GM18517 (cell line): Measurements from ENCODE around the gene SPTBN1.
"Not testable (repeated sequence)": the region's sequence is repeated elsewhere in the genome, so short reads cannot be mapped to it uniquely, and the experiment has no call there.

Experiments used
- ATAC-seq: cut with Tn5 transposase; IDR thresholded peaks from one replicate; pipeline ENCODE4 v1.9.1; 2021; ENCODE audit warnings: mild to moderate bottlenecking, moderate library complexity; ENCODE audit not compliant: unreplicated experiment

SPTBN1 gene

DNA sequence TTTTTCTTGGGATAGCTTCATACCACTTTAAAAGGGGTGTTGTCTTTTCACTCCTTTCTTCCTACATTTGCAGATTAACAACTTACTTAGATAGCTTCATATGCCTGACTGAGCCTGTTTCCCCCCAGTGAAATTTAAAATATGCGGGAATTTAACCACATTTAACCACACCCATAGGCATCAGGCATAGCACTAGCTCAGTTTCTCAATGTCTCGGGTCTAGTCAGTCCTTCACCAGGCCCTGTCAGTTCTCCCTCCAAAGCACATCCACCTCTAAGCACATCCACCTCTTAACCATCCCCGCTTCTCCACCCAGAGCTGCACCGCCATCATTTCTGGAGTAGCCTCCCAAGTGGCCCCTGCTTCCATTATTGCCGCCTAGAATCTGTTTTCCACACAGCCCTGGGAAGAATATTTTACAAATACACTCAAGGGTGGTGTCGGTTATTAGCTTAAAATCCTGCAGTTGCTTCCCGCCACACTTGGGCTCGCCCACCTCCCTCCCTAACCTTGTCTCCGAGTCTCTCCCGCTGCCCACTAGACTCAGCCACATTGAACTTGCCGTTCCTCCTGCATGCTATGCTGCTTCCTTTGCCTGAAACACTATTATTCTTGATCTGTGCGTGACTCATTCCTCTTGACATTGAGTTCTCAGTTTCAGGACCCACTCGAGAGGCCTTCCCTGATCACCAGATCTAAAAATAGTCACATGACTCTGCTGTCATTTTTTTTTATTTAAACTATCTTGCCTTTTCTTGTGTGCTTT lies 68.3 kb downstream of the SPTBN1 start:
- peak; percentile 54 for ATAC-seq

DNA sequence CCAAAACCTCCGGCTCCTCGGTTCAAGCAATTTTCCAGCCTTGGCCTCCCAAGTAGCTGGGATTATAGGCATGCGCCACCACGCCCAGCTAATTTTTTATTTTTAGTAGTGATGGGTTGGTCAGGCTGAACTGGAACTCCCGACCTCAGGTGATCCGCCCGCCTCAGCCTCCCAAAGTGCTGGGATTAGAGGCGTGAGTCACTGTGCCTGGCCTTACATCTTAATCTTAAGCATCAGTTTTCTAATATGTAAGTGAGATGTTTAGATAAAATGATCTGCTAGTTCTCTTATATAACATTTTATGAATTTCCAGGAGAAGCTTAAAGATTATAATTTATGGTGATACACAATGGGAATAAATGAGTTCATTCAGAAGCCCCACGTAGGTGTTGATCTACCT lies 69.2 kb downstream of the SPTBN1 start:
- no peak for ATAC-seq

DNA sequence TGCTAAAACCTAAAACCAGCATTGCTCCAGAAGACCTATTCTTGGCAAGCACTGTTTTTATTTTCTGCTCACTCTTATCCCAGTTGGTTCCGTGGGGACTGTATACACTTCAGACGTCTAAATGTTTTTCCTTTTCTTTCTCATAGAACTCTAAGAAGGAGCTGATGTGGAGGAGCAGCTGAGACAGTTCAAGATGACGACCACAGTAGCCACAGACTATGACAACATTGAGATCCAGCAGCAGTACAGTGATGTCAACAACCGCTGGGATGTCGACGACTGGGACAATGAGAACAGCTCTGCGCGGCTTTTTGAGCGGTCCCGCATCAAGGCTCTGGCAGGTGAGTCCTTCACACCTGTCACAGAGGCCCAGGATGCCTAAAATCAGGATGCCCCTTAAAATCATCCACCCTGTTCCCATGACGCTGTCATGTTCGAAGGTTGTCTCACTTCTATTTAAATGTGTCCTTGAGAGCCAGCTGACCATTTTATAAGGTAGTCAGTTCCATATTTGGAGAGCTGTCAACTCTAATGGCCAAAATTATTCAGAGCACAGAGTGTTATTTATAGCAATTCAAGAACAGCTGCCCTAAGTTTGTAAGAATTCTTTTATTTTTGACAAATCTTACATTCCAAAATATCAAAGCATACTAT lies 70.2 kb downstream of the SPTBN1 start:
- ATAC-seq, result no peak

DNA sequence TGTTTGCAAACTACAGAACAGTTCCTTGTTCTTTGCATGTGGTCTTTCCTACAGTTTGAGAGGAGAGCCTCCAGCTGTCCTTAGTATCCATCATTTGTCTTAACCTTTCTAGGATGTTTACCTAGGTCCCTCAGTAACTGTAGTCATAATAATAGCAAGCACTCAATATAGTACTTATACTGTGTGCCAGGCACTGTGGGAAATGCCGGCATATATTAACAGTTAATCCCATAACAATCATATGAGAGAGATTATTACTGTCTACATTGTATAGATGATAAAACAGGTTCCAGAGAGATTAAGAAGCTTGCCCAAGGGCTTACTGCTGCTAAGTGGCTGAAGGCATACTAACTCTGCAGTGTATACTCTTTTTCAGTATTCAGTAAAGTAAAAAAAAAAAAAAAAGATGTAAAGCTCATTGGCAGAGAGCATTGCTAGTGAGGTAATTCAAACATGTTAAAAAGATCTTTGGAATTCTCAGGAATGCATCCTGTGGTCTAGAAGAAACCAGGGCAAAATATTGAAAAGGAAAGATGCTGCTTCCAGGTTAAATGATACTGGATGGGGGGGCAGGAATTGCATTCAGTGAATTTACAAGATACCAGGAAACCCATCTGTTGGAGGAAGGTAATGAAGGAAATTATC lies 72.3 kb downstream of the SPTBN1 start:
- ATAC-seq, result no peak

DNA sequence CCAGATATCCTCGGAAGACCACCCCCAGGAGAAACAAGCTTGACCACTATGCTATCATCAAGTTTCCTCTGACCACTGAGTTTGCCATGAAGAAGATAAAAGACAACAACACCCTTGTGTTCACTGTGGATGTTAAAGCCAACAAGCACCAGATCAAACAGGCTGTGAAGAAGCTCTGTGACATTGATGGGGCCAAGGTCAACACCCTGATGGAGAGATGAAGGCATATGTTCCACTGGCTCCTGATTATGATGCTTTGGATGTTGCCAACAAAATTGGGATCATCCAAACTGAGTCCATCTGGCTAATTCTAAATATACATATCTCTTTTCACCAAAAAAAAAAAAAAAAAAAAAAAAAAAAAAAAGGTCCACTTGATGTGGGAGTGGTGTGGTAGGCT lies 73.4 kb downstream of the SPTBN1 start:
- not testable (repeated sequence) for ATAC-seq

DNA sequence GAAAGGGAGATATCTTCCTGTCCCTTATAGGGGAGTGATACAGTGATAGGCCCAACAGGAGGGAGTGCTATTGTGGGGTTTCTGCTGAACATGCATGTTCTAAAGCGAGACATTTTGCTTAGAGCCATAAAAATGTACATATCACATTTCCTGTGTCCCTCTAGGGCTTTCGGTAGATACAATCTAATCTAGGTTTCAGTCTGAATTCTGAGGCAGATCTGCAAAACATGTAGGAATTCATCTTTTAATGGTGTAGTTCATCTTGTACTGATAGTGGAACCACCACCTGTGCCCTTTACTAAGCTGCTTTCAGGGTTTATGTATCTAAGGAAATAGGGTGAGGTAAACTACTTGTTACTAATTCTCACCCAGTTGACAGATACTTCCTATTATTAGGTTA lies 73.8 kb downstream of the SPTBN1 start:
- ATAC-seq, result no peak

DNA sequence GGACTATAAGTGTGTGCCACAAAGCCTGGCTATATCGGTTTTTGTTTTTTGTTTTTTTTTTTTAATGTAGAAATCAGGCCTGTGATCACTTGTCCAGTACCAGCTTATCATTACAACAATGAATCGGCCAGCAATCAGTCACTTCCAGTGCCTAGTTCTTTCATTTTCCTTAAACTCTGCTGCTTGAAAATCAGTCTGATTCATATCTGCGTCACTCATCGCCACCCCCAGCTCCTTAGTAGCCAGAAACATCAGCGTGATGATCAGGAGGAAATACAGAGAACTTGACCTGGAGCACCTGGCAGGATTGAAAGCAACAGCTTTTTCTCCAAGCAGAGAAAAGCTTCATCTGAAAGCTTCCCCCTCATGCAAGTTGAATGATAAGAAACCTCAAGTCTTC lies 75.4 kb downstream of the SPTBN1 start:
- no peak for ATAC-seq

DNA sequence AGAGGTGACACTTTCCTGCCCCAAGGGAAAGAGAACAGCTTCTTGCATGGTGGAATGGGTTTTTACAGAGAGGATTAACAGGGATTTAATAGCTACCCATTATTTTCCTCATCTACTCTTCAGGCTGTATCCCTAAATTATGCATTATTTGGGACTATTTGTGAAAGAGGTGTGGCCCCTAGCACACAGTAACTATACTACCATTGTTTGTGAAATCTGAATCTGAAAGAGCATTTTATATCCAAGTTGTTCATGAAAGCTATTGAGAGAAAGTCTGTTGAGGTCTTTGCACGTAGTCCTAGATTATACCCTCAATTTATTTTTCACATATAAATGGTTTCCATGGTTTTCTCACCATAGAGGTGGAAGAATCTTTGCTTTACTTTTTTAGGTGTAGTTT lies 78.1 kb downstream of the SPTBN1 start:
- no peak for ATAC-seq

DNA sequence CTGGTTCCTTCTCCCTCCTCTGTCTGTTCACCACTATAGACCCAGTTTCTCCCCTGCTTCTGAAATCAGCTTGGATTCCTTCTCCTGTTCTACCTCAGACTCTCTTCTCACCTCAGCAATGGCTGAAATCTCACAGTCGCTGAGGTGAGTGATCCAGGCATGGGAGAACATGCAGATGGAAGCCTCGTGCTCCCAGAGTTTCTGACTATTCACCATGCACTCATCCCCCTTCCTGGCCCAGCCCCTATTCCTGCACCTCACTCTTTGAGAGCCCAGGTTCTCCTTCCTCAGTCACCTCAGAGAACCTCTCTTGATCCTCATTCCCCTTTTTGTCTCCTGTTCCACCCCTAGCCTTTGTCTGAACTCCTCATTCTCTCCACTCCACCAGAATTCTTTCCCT lies 78.5 kb downstream of the SPTBN1 start:
- no peak for ATAC-seq

DNA sequence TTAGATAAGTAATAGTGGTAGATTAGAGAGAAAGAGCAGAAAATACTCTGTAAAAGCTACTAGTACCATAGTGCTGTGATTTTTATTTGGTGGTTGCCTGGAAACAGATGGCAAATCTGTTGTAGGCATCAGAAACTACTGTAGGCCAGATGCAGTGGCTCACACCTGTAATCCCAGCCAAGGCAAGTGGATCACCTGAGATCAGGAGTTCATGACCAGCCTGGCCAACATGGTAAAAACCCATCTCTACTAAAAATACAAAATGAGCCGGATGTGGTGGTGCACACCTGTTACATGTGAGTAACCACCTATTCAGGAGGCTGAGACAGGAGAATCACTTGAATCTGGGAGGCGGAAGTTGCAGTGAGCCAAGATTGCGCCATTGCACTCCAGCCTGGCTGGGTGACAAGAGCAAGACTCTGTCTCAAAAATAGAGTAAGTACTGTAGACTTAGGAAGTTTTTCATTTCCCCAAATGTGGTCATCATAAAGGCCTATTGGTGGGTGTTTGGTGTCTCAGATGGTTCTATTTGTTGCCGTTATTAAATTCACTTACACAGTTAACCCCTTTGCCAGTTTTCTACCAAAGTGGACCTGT lies 79.6 kb downstream of the SPTBN1 start:
- no peak for ATAC-seq

DNA sequence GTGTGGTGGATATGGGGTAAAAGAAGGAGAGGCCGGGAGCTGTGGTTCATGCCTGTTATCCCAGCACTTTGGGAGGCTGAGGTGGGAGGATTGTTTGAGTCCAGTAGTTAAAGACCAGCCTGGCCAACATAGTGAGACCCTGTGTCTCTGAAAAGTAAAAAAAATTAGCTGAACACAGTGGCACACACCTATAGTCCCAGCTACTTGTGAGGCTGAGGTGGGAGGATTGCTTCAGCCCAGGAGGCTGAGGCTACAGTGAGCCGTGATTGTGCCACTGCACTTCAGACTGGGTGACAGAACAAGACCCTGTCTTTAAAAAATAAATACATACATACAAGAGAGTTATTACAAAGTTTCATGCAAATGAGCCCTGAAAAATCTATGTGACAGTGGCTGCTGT lies 80.6 kb downstream of the SPTBN1 start:
- no peak for ATAC-seq

DNA sequence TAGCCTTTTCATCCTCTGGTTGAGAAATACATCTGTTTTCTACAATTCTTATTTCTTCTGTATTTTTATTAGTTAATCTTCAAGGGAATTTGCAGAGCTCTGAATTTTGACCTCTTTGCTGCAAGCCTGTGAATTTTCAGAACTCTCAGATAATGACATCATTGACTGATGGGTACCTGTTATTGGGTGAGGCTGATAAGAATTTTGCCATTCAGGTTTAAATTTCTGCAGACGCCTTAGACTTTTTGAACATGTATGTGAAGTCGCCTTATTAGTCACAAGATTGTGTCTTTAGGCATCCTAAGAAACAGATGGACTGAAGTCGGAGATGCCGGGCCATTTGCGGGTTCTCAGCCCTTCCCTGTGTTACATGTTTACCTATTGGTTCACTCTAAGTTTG lies 82.4 kb downstream of the SPTBN1 start:
- ATAC-seq, result no peak

DNA sequence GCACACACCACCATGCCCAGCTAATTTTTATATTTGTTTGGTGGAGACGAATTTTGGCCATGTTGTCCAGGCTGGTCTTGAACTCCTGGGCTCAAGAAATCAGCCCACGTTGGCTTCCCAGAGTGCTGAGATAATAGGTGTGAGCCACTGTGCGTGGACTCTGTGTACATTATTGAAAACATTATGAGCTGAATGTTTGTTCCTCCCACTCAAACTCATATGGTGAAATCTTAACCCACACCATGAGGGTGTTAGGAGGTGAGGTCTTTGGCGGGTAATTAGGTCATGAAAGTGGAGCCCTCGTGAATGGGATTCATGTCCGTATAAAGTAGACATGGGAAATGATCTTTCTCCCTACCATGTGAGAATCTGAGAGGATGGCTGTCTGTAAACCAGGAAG lies 83.6 kb downstream of the SPTBN1 start:
- no peak for ATAC-seq

DNA sequence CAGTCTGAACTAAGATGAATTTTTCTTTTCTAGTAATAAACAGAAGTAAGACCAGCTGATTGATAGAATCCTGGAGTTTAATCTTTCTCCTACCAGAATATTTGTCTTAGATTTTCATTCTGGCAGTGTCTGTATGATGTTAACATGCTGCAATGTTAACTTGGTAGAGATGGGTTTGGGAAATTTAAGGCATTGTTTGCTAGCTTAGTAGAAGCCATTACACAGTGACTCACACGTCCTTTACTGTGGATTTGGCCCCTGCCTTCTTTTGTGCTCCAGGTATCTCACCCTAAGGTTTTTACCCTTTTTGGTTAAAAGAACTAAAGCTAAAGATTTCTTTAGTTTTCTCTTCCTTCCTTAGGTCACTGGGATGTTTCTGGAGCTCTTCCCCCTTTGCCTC lies 84.1 kb downstream of the SPTBN1 start:
- ATAC-seq, result no peak

DNA sequence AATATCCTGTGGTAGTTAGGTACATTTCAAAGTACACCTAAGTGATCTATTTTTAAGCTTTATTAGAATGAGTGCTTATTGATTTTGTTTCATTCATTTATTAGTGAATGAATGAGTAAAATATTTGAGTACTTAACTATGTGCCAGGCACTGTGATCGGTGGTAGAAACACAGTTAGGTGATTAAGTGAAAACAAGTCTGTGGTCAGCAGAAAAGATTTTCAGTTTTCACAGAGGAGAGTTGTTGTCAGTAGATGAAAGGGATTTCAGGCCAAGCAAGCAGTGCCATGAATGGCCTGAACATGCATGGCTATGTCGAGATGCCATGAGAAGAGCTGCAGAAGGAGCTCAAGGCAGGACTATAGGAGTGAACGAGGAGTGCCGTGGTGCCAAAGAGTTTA lies 85.9 kb downstream of the SPTBN1 start:
- no peak for ATAC-seq

DNA sequence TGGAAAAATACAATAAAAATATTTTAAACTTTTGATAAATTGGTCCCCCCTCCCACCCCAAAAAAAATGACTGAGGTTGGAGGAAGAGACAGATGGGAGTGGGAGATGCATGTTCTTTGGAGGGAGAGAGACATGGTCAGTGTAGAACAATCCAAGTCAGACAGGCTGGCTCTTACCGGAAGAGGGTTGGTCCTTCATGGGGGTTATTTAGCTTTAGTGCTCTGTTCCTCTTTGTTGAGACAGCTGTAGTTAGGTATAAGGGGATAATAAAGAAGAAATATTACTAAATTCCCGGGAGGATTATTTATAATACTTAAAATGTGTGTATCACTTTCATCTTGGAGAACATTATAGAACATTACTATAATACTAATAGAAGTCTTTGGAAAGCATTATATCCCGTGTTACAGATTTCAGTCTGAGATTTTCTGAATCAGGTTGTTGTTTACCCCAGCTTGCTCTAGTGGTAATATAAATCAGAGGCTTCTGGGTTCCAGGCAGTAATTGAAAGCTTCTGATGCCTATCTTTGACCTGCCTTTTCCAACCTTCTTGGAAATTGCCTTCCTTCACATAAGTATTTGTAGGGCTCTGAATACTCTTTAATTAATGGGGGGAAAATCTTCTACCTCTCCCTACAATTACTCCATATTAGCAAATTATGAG lies 87.7 kb downstream of the SPTBN1 start:
- ATAC-seq, result no peak

DNA sequence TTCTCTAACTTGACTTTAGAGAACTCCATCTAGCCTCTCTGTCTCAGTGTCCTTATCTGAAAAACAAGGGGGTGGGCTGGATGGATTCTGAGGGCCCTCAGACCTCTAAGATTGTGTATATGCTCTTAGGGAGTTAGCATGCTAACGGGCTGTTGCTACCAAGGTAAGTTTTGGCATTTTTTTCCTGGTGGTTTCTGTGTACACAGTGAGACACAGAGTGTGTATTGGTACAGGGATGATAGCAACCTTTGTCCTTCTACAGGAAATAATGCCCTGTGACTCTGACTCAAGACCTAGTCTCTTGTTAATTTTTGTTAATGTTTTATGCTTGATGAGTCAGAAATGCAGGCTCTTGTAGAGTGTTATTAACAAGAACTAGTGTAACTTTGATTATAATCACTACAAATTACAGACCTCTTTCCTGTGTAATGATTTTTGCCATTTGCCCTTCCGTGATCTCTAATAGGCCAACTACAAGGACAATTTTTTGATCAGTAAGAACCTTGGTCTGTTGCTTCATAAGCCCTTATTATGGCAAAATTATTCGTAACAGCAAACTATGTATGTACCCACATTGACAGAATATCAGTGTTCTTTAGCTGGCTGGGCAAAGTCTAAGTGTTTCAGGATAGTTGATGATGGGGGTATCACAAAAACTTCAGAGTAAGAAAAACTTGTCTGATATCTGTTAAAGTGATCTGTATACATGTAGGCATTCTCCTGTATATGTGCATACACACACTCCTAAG lies 89.7 kb downstream of the SPTBN1 start:
- ATAC-seq, result peak; percentile 66

DNA sequence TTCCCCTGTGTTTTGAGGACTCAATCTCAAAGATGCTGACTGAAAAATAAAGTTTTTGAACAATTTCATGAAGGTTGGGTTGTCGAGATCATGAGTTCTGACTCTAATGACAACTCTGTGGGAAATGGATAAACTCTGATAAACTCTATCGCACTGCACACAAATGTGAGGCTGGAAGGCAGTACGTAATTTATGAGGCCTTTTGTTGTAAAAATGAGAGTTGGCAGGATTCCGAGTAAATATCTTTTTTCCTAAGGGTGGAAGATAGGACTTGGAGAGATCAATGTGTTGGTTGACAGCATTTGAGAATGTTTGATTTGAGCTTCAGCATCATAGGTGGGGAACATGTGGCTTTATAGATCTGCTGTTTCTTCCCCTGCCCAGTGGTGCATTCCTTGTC lies 90.4 kb downstream of the SPTBN1 start:
- ATAC-seq, result no peak

DNA sequence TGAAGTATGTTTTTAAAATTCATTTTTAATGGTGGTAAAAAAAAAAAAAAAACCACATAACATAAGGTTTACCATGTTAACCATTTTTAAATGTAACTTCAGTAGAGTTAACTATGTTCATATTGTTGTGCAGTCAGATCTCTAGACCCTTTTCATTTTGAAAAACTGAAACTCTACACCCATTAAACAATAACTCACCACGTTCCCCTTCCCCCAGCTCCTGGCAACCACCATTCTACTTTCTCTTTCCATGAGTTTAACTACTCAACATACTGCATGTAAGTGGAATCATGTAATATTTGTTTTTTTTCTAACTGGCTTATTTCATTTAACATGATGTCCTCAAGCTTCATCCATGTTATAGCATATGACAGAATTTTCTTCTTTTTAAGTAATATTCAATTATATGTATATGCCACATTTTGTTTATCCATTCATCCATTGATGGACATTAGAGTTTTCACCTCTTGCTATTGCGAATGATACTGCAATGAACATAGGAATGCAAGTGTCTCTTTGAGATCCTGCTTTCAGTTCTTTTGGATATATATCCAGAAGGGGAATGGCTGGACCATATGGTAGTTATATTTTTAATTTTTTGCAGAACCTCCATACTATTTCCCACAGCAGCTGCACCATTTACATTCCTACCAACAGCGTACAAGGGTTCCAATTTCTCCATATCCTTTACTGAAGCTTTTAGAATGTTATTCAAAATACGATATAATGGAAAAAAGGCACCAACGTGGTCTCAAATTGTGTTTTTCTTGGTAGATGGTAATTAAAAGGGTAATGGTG lies 91.0 kb downstream of the SPTBN1 start:
- peak; percentile 53 for ATAC-seq

DNA sequence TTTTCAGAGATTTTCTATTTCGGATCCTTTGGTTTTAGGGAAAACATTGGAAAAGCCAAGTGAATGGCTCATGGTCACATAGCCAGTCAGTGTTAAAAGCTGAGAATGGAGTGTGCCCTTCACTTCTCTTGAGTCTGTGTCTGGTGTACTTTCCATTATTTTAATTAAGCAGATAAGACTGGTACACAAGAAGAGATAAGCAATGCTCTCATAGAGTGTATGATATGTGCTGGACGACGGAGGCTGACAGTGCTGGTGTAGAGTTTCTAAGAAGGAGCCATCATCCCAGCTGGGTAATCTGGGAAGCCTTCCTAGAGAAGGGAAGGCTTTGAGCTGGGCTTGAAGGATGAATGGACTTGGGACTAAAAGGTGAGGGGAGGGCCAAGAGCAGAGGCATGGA lies 93.3 kb downstream of the SPTBN1 start:
- no peak for ATAC-seq
